ENCODE results near the gene EYA4. TPM values are rescaled to one million over a fixed set of nuclear protein-coding genes. Genes with fewer than 3 reads are reported as not detected.

EYA4 gene
- total RNA-seq, 1 donor from 2014 or later = 0.40 TPM

DNA sequence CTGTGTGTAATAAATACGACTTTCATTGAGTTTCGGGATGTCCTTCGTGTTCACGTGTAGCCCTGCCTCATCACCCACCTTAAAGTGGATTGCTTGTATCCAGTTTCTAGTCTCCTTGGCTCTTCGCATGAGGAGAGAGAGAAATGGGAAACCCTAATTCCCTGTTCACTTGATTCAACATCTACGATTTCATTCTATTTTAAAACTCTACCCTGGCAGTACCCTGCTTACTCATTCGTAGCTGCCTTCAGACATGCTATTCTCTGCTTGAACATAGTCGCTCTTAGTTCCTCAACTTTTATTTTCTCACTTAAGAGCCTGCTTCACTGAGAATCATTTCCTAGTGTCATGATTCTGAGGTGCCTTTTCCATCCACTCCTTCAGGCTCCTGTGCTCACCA lies 163.6 kb downstream of the EYA4 start:
- POLR2A ChIA-PET = no interaction called here
- Mint-ChIP-seq H3K27me3 (no peaks in the 10 kb centered on the region), H3K9me3 (peaks cover 3% of the 10 kb centered on the region), H3K4me3 (no peak overlapping the region), H3K4me1 (no peaks in the 10 kb centered on the region), H3K27ac (no peak overlapping the region), H3K36me3 (ENCODE audit: low read depth) (no peaks in the 10 kb centered on the region)
- intact Hi-C loops (cut with micrococcal nuclease) = no loop called here
- DNase-seq = no peak
- TF ChIP-seq CTCF (IDR thresholded peaks at IDR 0.05) = no peak
- ATAC-seq (ENCODE audit: low read depth) = no peak
- CTCF ChIA-PET = no interaction called here

DNA sequence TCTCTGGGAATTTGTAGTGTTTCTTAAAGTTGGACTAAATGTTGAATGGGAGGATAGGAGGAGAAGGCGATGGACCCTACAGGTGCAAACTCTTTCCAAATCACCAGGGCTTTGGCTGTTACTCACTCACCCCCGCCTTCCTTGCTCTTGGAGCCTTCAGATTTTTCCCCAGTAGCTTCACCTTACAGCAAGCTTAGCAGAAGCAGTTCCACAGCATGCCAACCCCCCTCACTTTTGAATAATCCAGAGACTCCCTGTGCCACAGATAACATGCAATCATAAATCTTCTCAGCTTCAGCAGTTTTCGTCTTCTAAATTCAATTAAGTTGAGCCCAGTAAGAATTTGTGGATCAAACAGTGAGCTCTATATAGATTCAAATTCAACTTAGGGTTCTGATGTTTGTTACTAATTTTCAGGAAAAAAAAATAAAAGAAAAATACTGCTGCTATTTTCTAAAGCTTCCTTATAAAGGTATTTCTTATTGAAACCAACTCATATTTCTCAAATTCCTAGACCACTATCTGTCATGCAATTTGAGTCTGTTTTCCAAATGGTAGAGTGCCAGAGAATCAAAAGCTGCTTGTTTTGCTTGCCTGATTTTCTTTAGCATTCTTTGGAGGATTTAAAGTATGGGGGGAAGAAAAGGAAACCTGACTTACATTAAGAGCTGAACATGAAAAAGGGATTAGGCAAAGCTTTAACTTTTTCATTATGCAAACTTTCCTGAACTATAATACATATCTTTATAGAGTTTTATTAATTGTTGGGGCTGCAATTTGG lies 166.4 kb downstream of the EYA4 start:
- intact Hi-C loops (cut with micrococcal nuclease) = no loop called here
- ChIA-PET CTCF (no interaction called here), POLR2A (no interaction called here)
- Mint-ChIP-seq H3K36me3 (ENCODE audit: low read depth) (no peaks in the 10 kb centered on the region), H3K4me3 (no peak overlapping the region), H3K27me3 (no peaks in the 10 kb centered on the region), H3K4me1 (no peaks in the 10 kb centered on the region), H3K27ac (no peak overlapping the region), H3K9me3 (no peaks in the 10 kb centered on the region)
- no peak for TF ChIP-seq CTCF (IDR thresholded peaks at IDR 0.05)
- ATAC-seq (ENCODE audit: low read depth) (no peak), DNase-seq (no peak)

DNA sequence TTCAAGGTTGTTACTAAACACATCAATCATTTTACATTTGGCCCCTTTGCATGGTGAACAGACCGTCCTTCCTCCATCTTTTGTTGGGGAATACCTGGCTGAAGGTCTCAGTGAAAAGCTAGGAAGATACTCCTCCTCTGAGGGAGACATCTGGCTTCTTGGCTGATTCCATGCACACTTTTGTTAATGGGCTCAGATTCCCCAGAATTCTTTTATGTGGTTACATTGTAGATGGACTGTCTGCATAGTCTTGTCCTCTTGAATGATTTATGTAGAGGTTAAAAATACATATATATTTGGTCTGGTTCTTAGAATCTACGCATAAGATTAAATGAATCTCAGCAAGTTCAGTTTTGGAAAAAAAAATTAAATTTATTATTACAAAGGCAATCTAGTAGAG lies 167.0 kb downstream of the EYA4 start:
- Mint-ChIP-seq H3K27me3 (no peaks in the 10 kb centered on the region), H3K9me3 (no peaks in the 10 kb centered on the region), H3K27ac (no peak overlapping the region), H3K36me3 (ENCODE audit: low read depth) (no peaks in the 10 kb centered on the region), H3K4me1 (no peaks in the 10 kb centered on the region), H3K4me3 (no peak overlapping the region)
- CTCF ChIA-PET = no interaction called here
- ATAC-seq (ENCODE audit: low read depth) (no peak), DNase-seq (no peak)
- no peak for TF ChIP-seq CTCF (IDR thresholded peaks at IDR 0.05)
- POLR2A ChIA-PET = no interaction called here
- intact Hi-C loops (cut with micrococcal nuclease) = no loop called here

GRCh38 chr6:133408543-133408942 lies 167.4 kb downstream of the EYA4 start:
- Mint-ChIP-seq H3K4me1 (no peaks in the 10 kb centered on the region), H3K9me3 (no peaks in the 10 kb centered on the region), H3K27ac (no peak overlapping the region), H3K36me3 (ENCODE audit: low read depth) (no peaks in the 10 kb centered on the region), H3K27me3 (no peaks in the 10 kb centered on the region), H3K4me3 (no peak overlapping the region)
- no peak for TF ChIP-seq CTCF (IDR thresholded peaks at IDR 0.05)
- ATAC-seq (ENCODE audit: low read depth) (no peak), DNase-seq (no peak)
- intact Hi-C loops (cut with micrococcal nuclease) = no loop called here
- ChIA-PET POLR2A (no interaction called here), CTCF (no interaction called here)

DNA sequence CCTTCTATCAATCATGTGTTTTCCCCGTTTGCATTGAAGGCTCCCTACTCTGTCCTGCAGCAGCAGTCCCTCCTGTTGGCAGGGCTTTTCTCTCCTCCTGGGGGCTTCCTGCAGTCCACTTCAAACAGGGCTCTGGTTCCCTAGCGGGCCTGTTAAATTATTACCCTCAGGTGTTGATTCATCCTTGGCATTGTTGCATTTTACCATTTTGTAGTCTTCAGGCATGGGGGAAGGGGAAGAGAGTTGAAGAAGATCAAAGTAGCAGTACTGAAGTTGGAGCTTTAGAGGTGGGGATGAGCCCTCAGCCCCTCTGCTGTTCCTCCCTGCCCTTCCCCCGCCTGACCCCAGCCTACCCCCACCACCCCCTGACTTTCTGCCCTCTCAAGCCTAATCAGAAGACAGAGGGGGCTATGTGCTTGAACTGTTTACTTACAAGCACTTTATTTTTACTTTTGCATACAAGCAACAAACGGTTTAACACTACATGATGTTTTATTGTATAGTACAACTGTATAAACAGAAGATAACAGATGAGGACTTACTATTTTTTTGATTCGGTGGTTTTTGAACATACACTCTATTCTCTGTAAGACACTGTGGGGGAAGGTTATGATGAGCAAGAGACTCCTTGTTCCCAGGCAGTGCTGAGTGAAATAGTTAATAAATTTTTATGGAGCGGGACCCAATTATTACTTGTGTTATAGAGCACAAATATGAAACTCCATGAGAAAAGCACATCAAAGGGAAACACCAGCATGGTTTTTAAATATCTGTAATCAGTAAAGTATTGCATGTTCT lies 169.7 kb downstream of the EYA4 start:
- no peak for TF ChIP-seq CTCF (IDR thresholded peaks at IDR 0.05)
- H3K4me3 Mint-ChIP-seq = no peak overlapping the region
- H3K27me3 Mint-ChIP-seq = no peaks in the 10 kb centered on the region
- no peaks in the 10 kb centered on the region for H3K36me3 Mint-ChIP-seq (ENCODE audit: low read depth)
- no peak overlapping the region for H3K27ac Mint-ChIP-seq
- no peak for ATAC-seq (ENCODE audit: low read depth)
- ChIA-PET CTCF (no interaction called here), POLR2A (no interaction called here)
- H3K4me1 Mint-ChIP-seq = no peaks in the 10 kb centered on the region
- no peaks in the 10 kb centered on the region for H3K9me3 Mint-ChIP-seq
- DNase-seq = no peak
- intact Hi-C loops (cut with micrococcal nuclease) = no loop called here
